H1 (cell line): ENCODE data around the gene ULK2. TPM values are rescaled to one million over a fixed set of nuclear protein-coding genes. Genes with fewer than 3 reads are reported as not detected.

Source experiments
- CTCF ChIA-PET: fragments of 300-600 bp; sonication (Branson Sonifier 250); formaldehyde crosslinking; loops from one replicate; lab custom pipeline; 2021; ENCODE audit not compliant: partially characterized antibody; lab: Charles Lee
- POLR2A ChIA-PET: fragments of 300-600 bp; sonication (Branson Sonifier 250); formaldehyde crosslinking; loops from one replicate; lab custom pipeline; 2021; ENCODE audit warnings: inconsistent platforms; ENCODE audit not compliant: partially characterized antibody; lab: Charles Lee
- DNase-seq, 2 experiments: peaks; one replicate each; pipeline versions ENCODE4 v3.0.0 to v3.0.0-alpha.2; 2010 to 2022; ENCODE audit warnings: low spot score in 2 of 2, low read depth in 1 of 2, mixed read lengths in 1 of 2
- FAIRE-seq: peaks from 2 replicates; lab custom pipeline; 2011; peaks lifted over from hg19 to GRCh38; lab: Jason Lieb, UNC
- H2AFZ ChIP-seq: 2 replicates; pipeline ENCODE4 v1.8.1; 2012; ENCODE audit warnings: low read length, inconsistent platforms
- H2AK5ac ChIP-seq: 2 replicates; pipeline ENCODE4 v1.6.1; 2013; ENCODE audit warnings: low read depth, low read length
- H2BK120ac ChIP-seq: replicated peaks from 2 replicates; pipeline ENCODE3; 2013; ENCODE audit warnings: low read depth, low read length, inconsistent platforms
- H2BK12ac ChIP-seq: 2 replicates; pipeline ENCODE4 v1.6.1; 2013; ENCODE audit warnings: low read depth, low read length
- H2BK15ac ChIP-seq: 2 replicates; pipeline ENCODE4 v1.6.1; 2013; ENCODE audit warnings: low read length
- H2BK20ac ChIP-seq: 2 replicates; pipeline ENCODE4 v1.6.1; 2013; ENCODE audit warnings: low read length
- H2BK5ac ChIP-seq: 2 replicates; pipeline ENCODE4 v1.6.1; 2013; ENCODE audit warnings: low read depth, low read length
- H3K14ac ChIP-seq: 2 replicates; pipeline ENCODE4 v1.6.1; 2013; ENCODE audit warnings: inconsistent platforms; ENCODE audit not compliant: insufficient read length
- H3K18ac ChIP-seq: 2 replicates; pipeline ENCODE4 v1.6.1; 2013; ENCODE audit warnings: low read length; ENCODE audit errors: extremely low read depth
- H3K23ac ChIP-seq: 2 replicates; pipeline ENCODE4 v1.6.1; 2013; ENCODE audit warnings: inconsistent platforms; ENCODE audit not compliant: insufficient read length
- H3K23me2 ChIP-seq: 2 replicates; pipeline ENCODE4 v1.6.1; 2013; ENCODE audit warnings: low read depth, low read length
- H3K27ac ChIP-seq: 2 replicates; pipeline ENCODE4 v1.6.1; 2011; ENCODE audit warnings: low read depth, low read length, inconsistent platforms
- H3K27me3 ChIP-seq, 4 experiments: replicated peaks in 1 of 4; 1 replicate in 1 of 4; 2 replicates in 3 of 4; pipeline versions ENCODE4 v1.6.1 to v1.8.1; 2011 to 2013; ENCODE audit warnings: low read length in 3 of 4, mild to moderate bottlenecking in 3 of 4, inconsistent platforms in 2 of 4, mixed read lengths in 2 of 4, moderate library complexity in 1 of 4; ENCODE audit not compliant: control insufficient read depth in 3 of 4, insufficient read depth in 3 of 4; ENCODE audit errors: extremely low read depth in 1 of 4
- H3K36me3 ChIP-seq, 4 experiments: 2 replicates each; pipeline versions ENCODE4 v1.6.1 to v1.8.1; 2011 to 2013; ENCODE audit warnings: mild to moderate bottlenecking in 4 of 4, low read length in 3 of 4, moderate library complexity in 2 of 4, control low read depth in 1 of 4, inconsistent platforms in 1 of 4; ENCODE audit not compliant: insufficient read depth in 4 of 4, control insufficient read depth in 2 of 4
- H3K4ac ChIP-seq: replicated peaks from 2 replicates; pipeline ENCODE3; 2013; ENCODE audit warnings: low read length, low read depth, mixed read lengths, inconsistent platforms; ENCODE audit not compliant: insufficient read length
- H3K4me1 ChIP-seq, 4 experiments: replicated peaks in 1 of 4; 1 replicate in 1 of 4; 2 replicates in 3 of 4; pipeline versions ENCODE4 v1.6.1 to v1.8.1; 2011 to 2013; ENCODE audit warnings: low read length in 3 of 4, inconsistent platforms in 2 of 4, mixed read lengths in 1 of 4; ENCODE audit not compliant: insufficient read depth in 4 of 4, control insufficient read depth in 3 of 4
- H3K4me2 ChIP-seq, 2 experiments: 2 replicates each; pipeline versions ENCODE4 v1.6.1 to v1.8.1; 2011 to 2013; ENCODE audit warnings: low read depth in 2 of 2, low read length in 2 of 2, control low read depth in 1 of 2, inconsistent platforms in 1 of 2, mild to moderate bottlenecking in 1 of 2; ENCODE audit not compliant: insufficient read depth in 1 of 2
- H3K4me3 ChIP-seq, 4 experiments: fragments of 200-600, 300-600 bp in 1 of 4; sonication (generic), shearing (Covaris generic), sonication (Bioruptor Twin) in 1 of 4; 2 replicates each; pipeline versions ENCODE4 v1.5.1 to v1.8.1; 2011 to 2016; ENCODE audit warnings: low read length in 4 of 4, low read depth in 3 of 4, control low read depth in 2 of 4, inconsistent platforms in 2 of 4, mild to moderate bottlenecking in 2 of 4, mixed read lengths in 1 of 4, moderate library complexity in 1 of 4; ENCODE audit not compliant: insufficient read depth in 2 of 4; ENCODE audit errors: extremely low read depth in 1 of 4
- H3K56ac ChIP-seq: replicated peaks from 2 replicates; pipeline ENCODE3; 2013; ENCODE audit warnings: low read depth, mild to moderate bottlenecking, mixed read lengths, low read length, inconsistent platforms; ENCODE audit not compliant: insufficient read length
- H3K79me1 ChIP-seq: 2 replicates; pipeline ENCODE4 v1.6.1; 2013; ENCODE audit warnings: low read depth, low read length, control low read depth
- H3K79me2 ChIP-seq, 2 experiments: 2 replicates each; pipeline versions ENCODE4 v1.6.1 to v1.8.1; 2012 to 2013; ENCODE audit warnings: low read length in 2 of 2, mild to moderate bottlenecking in 2 of 2, inconsistent platforms in 1 of 2; ENCODE audit not compliant: insufficient read depth in 2 of 2, control insufficient read depth in 1 of 2
- H3K9ac ChIP-seq, 4 experiments: replicated peaks in 1 of 4; 1 replicate in 1 of 4; 2 replicates in 3 of 4; pipeline versions ENCODE4 v1.6.1 to v1.8.1; 2011 to 2013; ENCODE audit warnings: low read depth in 3 of 4, low read length in 3 of 4, control low read depth in 2 of 4, mild to moderate bottlenecking in 2 of 4, moderate library complexity in 2 of 4, inconsistent platforms in 1 of 4; ENCODE audit errors: extremely low read depth in 1 of 4
- H3K9me3 ChIP-seq, 2 experiments: 2 replicates each; pipeline versions ENCODE4 v1.6.1 to v1.8.1; 2012 to 2013; ENCODE audit warnings: mild to moderate bottlenecking in 2 of 2, moderate library complexity in 2 of 2, control low read depth in 1 of 2, inconsistent platforms in 1 of 2, low read depth in 1 of 2, low read length in 1 of 2, mixed read lengths in 1 of 2; ENCODE audit not compliant: insufficient read depth in 2 of 2
- H4K20me1 ChIP-seq, 2 experiments: replicated peaks in 1 of 2; 2 replicates each; pipeline versions ENCODE3 to v1.8.1; 2011 to 2013; ENCODE audit warnings: inconsistent platforms in 2 of 2, low read length in 2 of 2, mild to moderate bottlenecking in 1 of 2; ENCODE audit not compliant: insufficient read depth in 2 of 2, control insufficient read depth in 1 of 2
- H4K5ac ChIP-seq: 2 replicates; pipeline ENCODE4 v1.6.1; 2013; ENCODE audit warnings: low read length, low read depth, mixed read lengths, inconsistent platforms; ENCODE audit not compliant: insufficient read length
- H4K8ac ChIP-seq: 2 replicates; pipeline ENCODE4 v1.8.0; 2013; ENCODE audit warnings: mild to moderate bottlenecking, moderate library complexity, low read length, inconsistent platforms; ENCODE audit not compliant: insufficient read depth; ENCODE audit errors: extremely low read depth
- H4K91ac ChIP-seq: replicated peaks from 2 replicates; pipeline ENCODE3; 2013; ENCODE audit warnings: low read length, mixed read lengths, inconsistent platforms; ENCODE audit not compliant: insufficient read length
- ASH2L ChIP-seq: fragments of 200-600, 300-600 bp; sonication (generic); IDR thresholded peaks from one replicate; pipeline ENCODE4 v1.7.1; 2017; ENCODE audit warnings: low read length
- CBX8 ChIP-seq: fragments of 300-800, 300-1000 bp; sonication (generic); IDR thresholded peaks from 2 replicates; pipeline ENCODE4 v1.7.1; 2016; ENCODE audit warnings: low read depth, low read length, borderline replicate concordance
- GABPA ChIP-seq: IDR thresholded peaks from 2 replicates; pipeline ENCODE4 v1.6.1; 2011; ENCODE audit warnings: mild to moderate bottlenecking, low read length, moderate library complexity, borderline replicate concordance; ENCODE audit not compliant: insufficient read depth
- HDAC2 ChIP-seq, 2 experiments: fragments of 300-600 bp in 1 of 2; sonication (generic) in 1 of 2; IDR thresholded peaks; 2 replicates each; pipeline ENCODE4 v1.6.1; 2011 to 2012; ENCODE audit warnings: low read depth in 2 of 2, low read length in 2 of 2, mild to moderate bottlenecking in 2 of 2, moderate library complexity in 2 of 2, borderline replicate concordance in 1 of 2, inconsistent platforms in 1 of 2
- JUND ChIP-seq: IDR thresholded peaks from 2 replicates; pipeline ENCODE4 v1.6.1; 2011; ENCODE audit warnings: mild to moderate bottlenecking, improper control_type of control experiment, low read length
- KDM1A ChIP-seq: fragments of 200-600, 300-600 bp; sonication (generic); IDR thresholded peaks from 2 replicates; pipeline ENCODE4 v1.7.1; 2016; ENCODE audit warnings: mild to moderate bottlenecking, low read length, borderline replicate concordance
- NANOG ChIP-seq: IDR thresholded peaks from 2 replicates; pipeline ENCODE4 v1.6.1; 2011; ENCODE audit warnings: low read length, low read depth, mild to moderate bottlenecking, inconsistent platforms; ENCODE audit not compliant: insufficient read depth, poor library complexity, severe bottlenecking
- RAD21 ChIP-seq, 2 experiments: IDR thresholded peaks in 1 of 2; conservative IDR thresholded peaks in 1 of 2; 2 replicates each; pipeline ENCODE4 v1.6.1; 2011; ENCODE audit warnings: low read depth in 2 of 2, low read length in 2 of 2, improper control_type of control experiment in 1 of 2, inconsistent platforms in 1 of 2, mild to moderate bottlenecking in 1 of 2, moderate library complexity in 1 of 2
- RBBP5 ChIP-seq: IDR thresholded peaks from 2 replicates; pipeline ENCODE4 v1.7.1; 2012; ENCODE audit warnings: low read depth, mild to moderate bottlenecking, inconsistent platforms, low read length, moderate library complexity, borderline replicate concordance
- SIRT6 ChIP-seq: IDR thresholded peaks from one replicate; pipeline ENCODE4 v1.7.1; 2012; ENCODE audit warnings: low read length, inconsistent platforms
- SP2 ChIP-seq: IDR thresholded peaks from 2 replicates; pipeline ENCODE4 v1.6.1; 2012; ENCODE audit warnings: mild to moderate bottlenecking, low read length, inconsistent platforms
- SP4 ChIP-seq: IDR thresholded peaks from 2 replicates; pipeline ENCODE4 v1.6.1; 2012; ENCODE audit warnings: low read length, inconsistent platforms
- WGBS, 2 experiments: shearing (Covaris generic) in 1 of 2; methylation state at CpG; one replicate each; pipeline versions ENCODE4 v1.1.6 to v1.1.7; 2013 to 2015; ENCODE audit warnings: low lambda C conversion rate in 2 of 2, mixed read lengths in 2 of 2, inconsistent platforms in 1 of 2, low coverage in 1 of 2, missing lambda C conversion rate in 1 of 2; ENCODE audit not compliant: insufficient replicate concordance in 2 of 2, insufficient coverage in 1 of 2, insufficient read length in 1 of 2; ENCODE audit errors: extremely low coverage in 1 of 2, missing lambda C conversion rate in 1 of 2; 5-methylcytosine and 5-hydroxymethylcytosine counted together
- polyA plus RNA-seq, 7 experiments: library from polyadenylated mRNA; depleted of rRNA in 3 of 7; stranded (reverse) in 5 of 7; unstranded in 2 of 7; fragments of >200 nt in 5 of 7; fragments of 200-250 nt in 2 of 7; gene quantifications; 1 replicate in 5 of 7; 2 replicates in 1 of 7; 4 replicates in 1 of 7; pipeline versions ENCODE4 v1.2.1 to v1.2.3, GENCODE V29; 2011 to 2013; ENCODE audit warnings: missing spikeins in 2 of 7, mixed read lengths in 2 of 7
- total RNA-seq: library from RNA; stranded (reverse); fragmentation: NEBNext Ultra II Directional; extraction: Animal tissue kit (Norgen Biotek cat#: 25700); gene quantifications from 2 replicates; pipeline ENCODE4 v1.2.1, GENCODE V29; 2021
- TF ChIP-seq, protein P1 (sequence below): IDR thresholded peaks from 2 replicates; pipeline ENCODE4 v1.6.1; 2012; ENCODE audit warnings: inconsistent platforms

The ULK2 gene
- total and polyA plus RNA-seq, 2 of the 8 experiments (the other 6 are each of a cell fraction or from before 2014, with no cell fraction given): 5.3 to 9.8 TPM

DNA sequence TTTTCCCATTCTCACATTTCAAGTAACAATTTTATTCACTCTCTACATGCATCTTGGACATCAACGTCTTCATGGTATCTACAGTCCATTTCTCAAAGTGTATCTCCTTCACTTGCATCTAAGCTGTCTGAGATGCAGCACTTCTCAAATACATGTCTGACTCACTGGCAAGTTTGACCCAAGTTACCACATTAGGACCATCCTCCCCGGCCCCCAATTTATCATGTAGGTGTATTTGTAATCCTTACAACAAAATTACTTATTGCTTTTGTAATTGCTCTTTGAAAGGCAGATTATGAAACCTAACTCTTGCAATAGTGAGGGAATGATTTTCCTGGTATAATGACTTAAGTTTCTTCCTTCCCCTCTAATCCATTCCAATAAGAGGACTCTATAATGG, 28.9 kb upstream of the ULK2 start:
- 89% methylated on average over 2 of the region's 2 CpGs; no CpG with 5 or more reads in 1 of the 2 experiments for WGBS, 2 experiments
- Histone ChIP-seq H3K56ac (no peak overlapping the region), H2AK5ac (no peak overlapping the region), H2BK15ac (no peak overlapping the region), H3K14ac (no peak overlapping the region)
- TF ChIP-seq CBX8 (no peak), HDAC2 (IDR thresholded peaks at IDR 0.05; ENCODE audit: borderline replicate concordance in 1 of 2, low read depth in 2 of 2, low read length in 2 of 2) (no peak), SIRT6 (no peak), JUND (no peak), SP4 (no peak), ASH2L (no peak), GABPA (no peak), RBBP5 (no peak), KDM1A (no peak), RAD21 (IDR thresholded peaks at IDR 0.05 in 1 of 2, conservative IDR thresholded peaks at IDR 0.05 in 1 of 2; ENCODE audit: low read depth in 2 of 2, low read length in 2 of 2) (no peak), NANOG (no peak), SP2 (no peak)
- TF ChIP-seq, protein P1, sequence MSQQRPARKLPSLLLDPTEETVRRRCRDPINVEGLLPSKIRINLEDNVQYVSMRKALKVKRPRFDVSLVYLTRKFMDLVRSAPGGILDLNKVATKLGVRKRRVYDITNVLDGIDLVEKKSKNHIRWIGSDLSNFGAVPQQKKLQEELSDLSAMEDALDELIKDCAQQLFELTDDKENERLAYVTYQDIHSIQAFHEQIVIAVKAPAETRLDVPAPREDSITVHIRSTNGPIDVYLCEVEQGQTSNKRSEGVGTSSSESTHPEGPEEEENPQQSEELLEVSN: no peak
- TF ChIP-seq, all 59 proteins: peak for 0
- H4K8ac ChIP-seq: no peak overlapping the region
- no peak overlapping the region for H3K23ac ChIP-seq
- H2BK120ac ChIP-seq: no peak overlapping the region
- H4K5ac ChIP-seq: no peak overlapping the region
- ChIA-PET POLR2A (interaction anchor here (1.1 kb wide), 1 partner anchor 16 kb away, joined by 6 read pairs; no protein-coding TSS in a partner anchor), CTCF (no interaction called here)
- H2AFZ ChIP-seq: no peak overlapping the region
- H3K9ac ChIP-seq: no peak overlapping the region
- H3K4me3 ChIP-seq: no peak overlapping the region
- no peak overlapping the region for H3K18ac ChIP-seq
- H3K27me3 ChIP-seq: no peaks in the 10 kb centered on the region
- H3K9me3 ChIP-seq: no peaks in the 10 kb centered on the region
- no peak overlapping the region for H3K4ac ChIP-seq
- no peaks in the 10 kb centered on the region for H3K79me1 ChIP-seq
- H4K20me1 ChIP-seq: no peaks in the 10 kb centered on the region
- H3K4me2 ChIP-seq: no peak overlapping the region
- H3K79me2 ChIP-seq: no peaks in the 10 kb centered on the region
- H4K91ac ChIP-seq: no peak overlapping the region
- no peaks in the 10 kb centered on the region; a peak in 1 of 7 replicates for H3K4me1 ChIP-seq
- DNase-seq (no peak), FAIRE-seq (no peak)
- H2BK12ac ChIP-seq: no peak overlapping the region
- H2BK20ac ChIP-seq: no peak overlapping the region
- no peaks in the 10 kb centered on the region for H3K23me2 ChIP-seq
- peaks cover 0 to 3% (median 1%) of the 10 kb centered on the region in 4 experiments; a peak in 1 of 8 replicates for H3K36me3 ChIP-seq
- H2BK5ac ChIP-seq: no peak overlapping the region
- H3K27ac ChIP-seq: no peak overlapping the region
